D721Med (cell line): ENCODE results near the gene ZNF106.

ENCODE experiments used
- DNase-seq: peaks from one replicate; pipeline ENCODE4 v3.0.0; 2011; ENCODE audit warnings: low spot score; ENCODE audit not compliant: insufficient read length
- FAIRE-seq: peaks from 2 replicates; lab custom pipeline; 2011; peaks lifted over from hg19 to GRCh38; lab: Jason Lieb, UNC
- TF ChIP-seq, protein P1 (sequence below): IDR thresholded peaks from 2 replicates; pipeline ENCODE4 v1.5.1; 2012; ENCODE audit warnings: mild to moderate bottlenecking, control low read depth; ENCODE audit not compliant: insufficient read depth; ENCODE audit errors: missing control alignments

ZNF106 gene

DNA sequence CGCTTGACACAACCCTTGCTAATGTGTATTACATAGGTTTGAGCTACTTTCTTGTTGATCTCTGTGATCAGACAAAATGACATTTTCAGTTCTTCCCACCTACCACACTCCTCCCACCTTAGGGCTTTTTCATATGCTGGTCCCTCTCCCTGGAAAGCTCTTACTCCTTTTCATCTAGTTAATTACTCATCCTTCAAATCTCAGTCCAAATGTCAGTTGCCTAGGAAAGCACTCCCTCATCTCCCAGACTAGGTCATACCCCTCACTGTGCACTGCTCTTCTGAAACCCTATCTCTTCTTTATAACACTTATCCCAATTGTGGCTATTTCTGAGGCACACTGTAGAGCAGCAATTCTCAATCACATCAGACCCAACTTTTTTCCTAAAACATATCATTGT, 7.3 kb downstream of the ZNF106 start:
- TF ChIP-seq, protein P1, sequence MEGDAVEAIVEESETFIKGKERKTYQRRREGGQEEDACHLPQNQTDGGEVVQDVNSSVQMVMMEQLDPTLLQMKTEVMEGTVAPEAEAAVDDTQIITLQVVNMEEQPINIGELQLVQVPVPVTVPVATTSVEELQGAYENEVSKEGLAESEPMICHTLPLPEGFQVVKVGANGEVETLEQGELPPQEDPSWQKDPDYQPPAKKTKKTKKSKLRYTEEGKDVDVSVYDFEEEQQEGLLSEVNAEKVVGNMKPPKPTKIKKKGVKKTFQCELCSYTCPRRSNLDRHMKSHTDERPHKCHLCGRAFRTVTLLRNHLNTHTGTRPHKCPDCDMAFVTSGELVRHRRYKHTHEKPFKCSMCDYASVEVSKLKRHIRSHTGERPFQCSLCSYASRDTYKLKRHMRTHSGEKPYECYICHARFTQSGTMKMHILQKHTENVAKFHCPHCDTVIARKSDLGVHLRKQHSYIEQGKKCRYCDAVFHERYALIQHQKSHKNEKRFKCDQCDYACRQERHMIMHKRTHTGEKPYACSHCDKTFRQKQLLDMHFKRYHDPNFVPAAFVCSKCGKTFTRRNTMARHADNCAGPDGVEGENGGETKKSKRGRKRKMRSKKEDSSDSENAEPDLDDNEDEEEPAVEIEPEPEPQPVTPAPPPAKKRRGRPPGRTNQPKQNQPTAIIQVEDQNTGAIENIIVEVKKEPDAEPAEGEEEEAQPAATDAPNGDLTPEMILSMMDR = no peak
- no peak for FAIRE-seq
- DNase-seq = no peak

DNA sequence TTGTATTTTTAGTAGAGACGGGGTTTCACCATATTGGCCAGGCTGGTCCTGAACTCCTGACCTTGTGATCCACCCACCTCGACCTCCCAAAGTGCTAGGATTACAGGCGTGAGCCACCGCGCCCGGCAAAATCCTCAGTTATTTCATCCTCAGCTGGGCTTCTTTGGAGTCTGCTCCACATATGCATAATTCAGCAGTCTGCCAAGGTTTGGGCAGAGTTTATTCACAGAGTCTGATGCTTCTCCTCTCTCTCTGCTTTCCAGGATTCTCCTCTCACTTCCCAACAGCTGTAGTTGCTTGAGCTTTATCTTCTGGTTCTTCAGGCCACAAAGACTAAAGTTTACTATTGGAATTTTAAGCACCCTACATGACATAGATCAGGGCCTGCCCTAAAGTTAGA, 8.2 kb downstream of the ZNF106 start:
- no peak for DNase-seq
- no peak for FAIRE-seq
- TF ChIP-seq, protein P1 = no peak

DNA sequence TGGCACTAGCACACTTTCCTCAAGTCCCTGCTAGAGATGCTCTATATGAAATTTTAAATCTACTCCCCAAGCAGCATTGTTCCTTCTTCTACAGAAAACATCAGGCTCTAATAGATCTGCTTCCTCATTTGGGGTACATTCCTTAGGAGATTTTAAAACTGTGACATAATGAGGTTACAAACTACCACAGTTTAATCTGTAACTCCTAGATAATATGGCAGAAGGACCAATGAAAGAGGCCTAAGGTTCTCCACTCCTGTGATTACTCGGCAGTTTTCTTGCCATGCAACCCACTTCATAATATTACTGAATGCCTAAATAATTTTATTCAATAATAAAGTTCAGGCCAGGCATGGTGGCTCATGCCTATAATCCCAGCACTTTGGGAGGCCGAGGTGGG, 16.1 kb downstream of the ZNF106 start:
- DNase-seq (no peak), FAIRE-seq (no peak)
- TF ChIP-seq, protein P1 = no peak

DNA sequence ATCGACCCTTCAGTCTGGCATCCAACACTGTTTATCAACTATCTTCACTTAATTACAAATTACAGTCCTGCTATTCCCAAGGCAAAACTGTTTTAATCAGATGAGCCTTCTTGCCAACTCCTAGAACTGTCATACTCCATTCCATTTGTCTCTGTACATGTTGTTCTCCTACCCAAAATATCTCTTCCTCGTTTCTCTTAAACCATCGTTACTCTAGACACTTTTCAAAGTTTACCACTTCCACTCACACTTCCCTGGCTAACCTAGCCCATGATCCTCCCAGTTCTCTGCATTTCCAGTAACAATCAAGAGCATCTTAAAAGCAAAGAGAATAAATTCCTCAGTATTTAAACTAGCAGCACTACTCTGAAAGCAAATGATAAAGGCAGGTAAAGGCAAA, 19.9 kb downstream of the ZNF106 start:
- FAIRE-seq (no peak), DNase-seq (no peak)
- TF ChIP-seq, protein P1 = no peak

DNA sequence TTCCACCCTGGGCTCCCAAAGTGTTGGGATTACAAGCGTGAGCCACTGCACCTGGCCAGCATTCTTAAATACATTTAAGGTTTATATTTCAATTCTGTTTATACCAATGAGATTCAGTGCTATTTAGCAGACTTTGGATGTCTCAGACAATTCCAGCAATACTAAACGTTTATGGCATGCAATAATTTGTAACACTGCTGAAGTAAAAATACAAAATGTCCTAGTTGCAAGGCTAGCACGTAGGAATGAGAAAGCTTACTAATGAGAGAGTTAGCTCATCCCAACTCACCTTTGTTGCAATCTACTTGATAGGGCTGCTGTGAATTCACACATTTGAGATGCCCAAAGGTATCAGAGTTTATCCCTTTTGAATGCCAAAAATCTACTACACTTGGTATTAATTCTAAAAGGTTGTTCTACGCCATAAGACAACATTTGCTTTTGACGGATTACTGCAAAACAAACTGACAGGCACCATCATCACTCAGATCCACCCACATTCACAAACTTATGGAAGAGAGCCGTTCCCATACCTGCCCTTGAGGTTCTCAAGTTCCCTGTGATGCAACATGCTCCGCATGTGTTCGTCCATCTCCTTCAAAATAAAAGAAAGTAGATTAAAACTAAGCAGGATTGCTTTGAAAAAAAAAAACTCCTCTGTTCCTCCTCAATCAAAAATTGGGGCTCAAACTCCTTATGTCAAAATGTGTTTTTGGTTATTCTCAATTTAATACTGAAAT, 25.3 kb downstream of the ZNF106 start:
- FAIRE-seq (no peak), DNase-seq (no peak)
- TF ChIP-seq, protein P1 = no peak

DNA sequence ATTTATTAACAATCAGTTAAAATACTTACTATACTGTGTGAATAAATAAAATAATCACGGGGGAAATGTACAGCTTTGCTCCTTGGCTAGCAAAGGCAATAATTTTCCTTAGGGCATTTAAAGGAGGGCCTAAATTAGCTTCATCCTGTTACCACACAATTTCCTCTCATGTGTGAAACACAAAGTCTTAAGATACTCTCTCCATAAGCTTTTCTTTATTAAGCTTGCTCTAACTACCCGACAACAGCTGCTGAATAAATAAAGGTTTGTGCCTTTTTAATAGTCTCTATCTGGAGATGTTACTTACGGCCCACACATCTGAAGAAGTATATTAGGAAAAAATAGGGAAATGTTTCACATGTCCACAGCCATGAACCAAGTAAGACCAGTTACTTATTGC, 29.7 kb downstream of the ZNF106 start:
- TF ChIP-seq, protein P1 = no peak
- FAIRE-seq (no peak), DNase-seq (no peak)

DNA sequence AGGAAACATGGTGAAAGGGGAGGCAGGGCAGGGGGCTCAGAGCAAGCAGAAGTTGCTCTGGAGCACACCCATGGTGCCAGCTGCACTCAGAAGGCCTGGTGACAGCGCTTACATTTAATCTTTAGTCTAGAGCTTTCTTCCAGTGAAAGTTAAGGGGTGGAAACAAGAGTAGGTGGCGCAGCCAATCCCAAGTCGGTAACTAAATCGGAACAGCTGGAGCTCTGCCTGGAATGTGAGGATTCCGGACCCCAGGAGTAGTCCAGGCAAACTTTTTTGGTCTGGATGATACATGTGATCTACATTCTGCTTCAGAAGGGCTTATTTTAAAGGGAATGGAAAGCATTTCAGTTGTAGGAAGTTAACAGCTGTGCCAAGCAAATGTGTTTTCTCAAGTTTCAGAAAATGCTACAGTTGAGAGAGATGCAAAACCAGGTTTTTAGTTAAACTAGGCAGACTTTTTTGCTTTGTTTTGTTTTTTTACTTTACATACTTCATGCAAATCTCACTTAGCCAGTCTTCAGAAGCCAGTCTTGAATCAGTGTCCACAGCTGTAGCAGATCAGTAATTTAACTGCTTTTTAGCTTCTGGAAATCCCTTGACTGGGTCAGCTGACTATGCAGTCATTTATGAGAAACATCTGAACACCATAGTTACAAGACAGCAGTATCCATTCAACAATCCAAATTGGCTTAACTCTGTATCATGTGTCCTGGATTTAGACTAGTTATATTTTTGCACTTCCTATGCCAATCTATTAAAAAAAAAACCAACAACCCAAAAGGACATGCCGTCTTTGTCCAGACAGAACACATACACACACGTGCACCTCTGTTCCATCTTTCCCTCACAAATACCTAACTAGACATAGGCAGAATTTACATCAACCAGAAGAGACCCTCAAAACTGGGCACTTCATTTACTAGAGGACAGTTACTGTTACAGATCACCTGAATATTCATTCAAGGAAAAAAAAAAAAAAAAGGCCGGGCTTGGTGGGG, 33.2 kb downstream of the ZNF106 start:
- FAIRE-seq = no peak
- TF ChIP-seq, protein P1 = no peak

More for the DNA sequence above, 33.2 kb downstream of the ZNF106 start:
- DNase-seq = no peak
